Keratinocyte (primary cell): ENCODE results near the gene PLTP. TPM values are rescaled to one million over a fixed set of nuclear protein-coding genes. Genes with fewer than 3 reads are reported as not detected.

Source experiments
- DNase-seq: peaks from one replicate; pipeline ENCODE4 v3.0.0-alpha.2; 2011; ENCODE audit warnings: low read depth, missing footprints, low spot score
- FAIRE-seq: peaks from 2 replicates; lab custom pipeline; 2011; peaks lifted over from hg19 to GRCh38; lab: Jason Lieb, UNC
- H2AFZ ChIP-seq: 2 replicates; pipeline ENCODE4 v1.6.0; 2012; ENCODE audit warnings: low read length, control low read depth, inconsistent platforms; ENCODE audit not compliant: control insufficient read depth
- H3K27ac ChIP-seq: 2 replicates; pipeline ENCODE4 v1.5.1; 2011; ENCODE audit warnings: low read length; ENCODE audit not compliant: control insufficient read depth, insufficient read depth
- H3K27me3 ChIP-seq: 3 replicates; pipeline ENCODE4 v1.6.0; 2011; ENCODE audit warnings: low read length; ENCODE audit not compliant: control insufficient read depth, insufficient read depth; ENCODE audit errors: extremely low read depth
- H3K36me3 ChIP-seq, 2 experiments: 2 replicates in 1 of 2; 3 replicates in 1 of 2; pipeline ENCODE4 v1.5.1; 2011; ENCODE audit warnings: low read length in 2 of 2, mild to moderate bottlenecking in 1 of 2; ENCODE audit not compliant: control insufficient read depth in 2 of 2, insufficient read depth in 2 of 2; ENCODE audit errors: extremely low read depth in 1 of 2
- H3K4me1 ChIP-seq: 3 replicates; pipeline ENCODE4 v1.5.1; 2011; ENCODE audit warnings: low read length; ENCODE audit not compliant: control insufficient read depth, insufficient read depth; ENCODE audit errors: extremely low read depth
- H3K4me2 ChIP-seq: 3 replicates; pipeline ENCODE4 v1.6.0; 2011; ENCODE audit warnings: low read depth, low read length; ENCODE audit not compliant: control insufficient read depth, insufficient read depth; ENCODE audit errors: extremely low read depth
- H3K4me3 ChIP-seq, 3 experiments: fragments of 200-600 bp in 1 of 3; sonication (generic) in 1 of 3; 2 replicates in 2 of 3; 3 replicates in 1 of 3; pipeline ENCODE4 v1.5.1; 2011 to 2016; ENCODE audit warnings: low read length in 3 of 3, mild to moderate bottlenecking in 3 of 3, control low read depth in 2 of 3, inconsistent platforms in 1 of 3, low read depth in 1 of 3, mixed read lengths in 1 of 3, mixed run types in 1 of 3, moderate library complexity in 1 of 3; ENCODE audit not compliant: control insufficient read depth in 2 of 3, insufficient read depth in 2 of 3; ENCODE audit errors: extremely low read depth in 1 of 3
- H3K79me2 ChIP-seq: 2 replicates; pipeline ENCODE4 v1.6.0; 2012; ENCODE audit warnings: low read length; ENCODE audit not compliant: control insufficient read depth, insufficient read depth
- H3K9ac ChIP-seq: 3 replicates; pipeline ENCODE4 v1.6.0; 2011; ENCODE audit warnings: low read length; ENCODE audit not compliant: control insufficient read depth, insufficient read depth; ENCODE audit errors: extremely low read depth
- H3K9me1 ChIP-seq: 3 replicates; pipeline ENCODE4 v1.6.0; 2011; ENCODE audit warnings: low read length; ENCODE audit not compliant: control insufficient read depth, insufficient read depth; ENCODE audit errors: extremely low read depth
- H3K9me3 ChIP-seq: 2 replicates; pipeline ENCODE4 v1.5.1; 2012; ENCODE audit warnings: low read depth, low read length; ENCODE audit not compliant: control insufficient read depth
- H4K20me1 ChIP-seq: 3 replicates; pipeline ENCODE4 v1.6.0; 2011; ENCODE audit warnings: low read length; ENCODE audit not compliant: control insufficient read depth, insufficient read depth; ENCODE audit errors: extremely low read depth
- CTCF ChIP-seq, 3 experiments: IDR thresholded peaks in 1 of 3; conservative IDR thresholded peaks in 1 of 3; optimal IDR thresholded peaks in 1 of 3; 2 replicates in 2 of 3; 3 replicates in 1 of 3; pipeline versions ENCODE3 to v1.5.1; 2011; ENCODE audit warnings: low read length in 3 of 3, mild to moderate bottlenecking in 3 of 3, moderate library complexity in 2 of 3, control low read depth in 1 of 3, inconsistent platforms in 1 of 3; ENCODE audit not compliant: insufficient read depth in 2 of 3; ENCODE audit errors: extremely low read depth in 1 of 3
- EZH2 ChIP-seq: IDR thresholded peaks from one replicate; pipeline ENCODE4 v1.6.1; 2012; ENCODE audit warnings: inconsistent platforms, mild to moderate bottlenecking, low read length, moderate library complexity
- dilution Hi-C: fragments of 300-500 bp; cut with MboI; formaldehyde crosslinking; loops from one replicate; pipeline ENCODE4 v1.7.0; 2020; ENCODE audit warnings: low sequenced_read_pairs; ENCODE audit not compliant: extremely low pct_ligation_motif_present
- polyA plus RNA-seq, 5 experiments: library from polyadenylated mRNA; depleted of rRNA in 3 of 5; stranded (reverse) in 3 of 5; stranded (forward) in 1 of 5; unstranded in 1 of 5; fragments of >200 nt; gene quantifications; 1 replicate in 1 of 5; 2 replicates in 3 of 5; 3 replicates in 1 of 5; pipeline versions ENCODE4 v1.2.1 to v1.2.3, GENCODE V29; 2011 to 2012; ENCODE audit warnings: missing spikeins in 2 of 5, low read depth in 1 of 5, low replicate concordance in 1 of 5

PLTP gene
- polyA plus RNA-seq, 1 donor (not counting 4 experiments of a cell fraction or from before 2014, with no cell fraction given) = 26.3 TPM

- Histone ChIP-seq H3K4me1 (no peaks in the 10 kb centered on the region), H3K79me2 (no peaks in the 10 kb centered on the region), H3K27ac (no peak overlapping the region), H3K27me3 (no peaks in the 10 kb centered on the region), H3K9me3 (no peaks in the 10 kb centered on the region), H3K9ac (no peak overlapping the region), H3K36me3 (no peaks in the 10 kb centered on the region), H3K4me2 (no peak overlapping the region), H3K4me3 (no peak overlapping the region), H4K20me1 (no peaks in the 10 kb centered on the region), H3K9me1 (no peaks in the 10 kb centered on the region), H2AFZ (no peak overlapping the region)
- dilution Hi-C loops = no loop called here
- no peak for TF ChIP-seq EZH2
- no peak for TF ChIP-seq CTCF (optimal IDR thresholded peaks at IDR 0.05 in 1 of 3, IDR thresholded peaks at IDR 0.05 in 1 of 3, conservative IDR thresholded peaks at IDR 0.05 in 1 of 3; ENCODE audit: extremely low read depth in 1 of 3, insufficient read depth in 2 of 3, low read length in 3 of 3)
- no peak for FAIRE-seq
- no peak for DNase-seq
Observed at GRCh38 chr20:45918182-45918737, 6.3 kb upstream of the PLTP start.

- H3K9ac ChIP-seq = no peak overlapping the region
- FAIRE-seq = no peak
- H4K20me1 ChIP-seq = no peaks in the 10 kb centered on the region
- no peak for DNase-seq
- H3K36me3 ChIP-seq = no peaks in the 10 kb centered on the region
- no peaks in the 10 kb centered on the region for H3K9me3 ChIP-seq
- H3K27me3 ChIP-seq = no peaks in the 10 kb centered on the region
- H3K4me2 ChIP-seq = no peak overlapping the region
- dilution Hi-C loops = no loop called here
- H3K4me1 ChIP-seq = no peaks in the 10 kb centered on the region
- no peak overlapping the region for H3K4me3 ChIP-seq
- no peaks in the 10 kb centered on the region for H3K79me2 ChIP-seq
- no peaks in the 10 kb centered on the region for H3K9me1 ChIP-seq
- H3K27ac ChIP-seq = no peak overlapping the region
- TF ChIP-seq EZH2 = no peak
- TF ChIP-seq CTCF (optimal IDR thresholded peaks at IDR 0.05 in 1 of 3, IDR thresholded peaks at IDR 0.05 in 1 of 3, conservative IDR thresholded peaks at IDR 0.05 in 1 of 3; ENCODE audit: extremely low read depth in 1 of 3, insufficient read depth in 2 of 3, low read length in 3 of 3) = no peak
- H2AFZ ChIP-seq = no peak overlapping the region
Observed at GRCh38 chr20:45917790-45918141, 5.8 kb upstream of the PLTP start.
